DMS153 (cell line): ENCODE results near the gene PSENEN.
"Not testable (repeated sequence)": the region's sequence is repeated elsewhere in the genome, so short reads cannot be mapped to it uniquely, and the experiment has no call there.

Source experiments
- DNase-seq: peaks from one replicate; lab custom pipeline; 2025; lab: John Stamatoyannopoulos, UW

Gene PSENEN

GRCh38 chr19:35751839-35752745 lies 6.6 kb downstream of the PSENEN start:
- no peak for DNase-seq

GRCh38 chr19:35752746-35753350 lies 7.4 kb downstream of the PSENEN start:
- DNase-seq: no peak

- no peak for DNase-seq
Observed at GRCh38 chr19:35753634-35754369, 8.4 kb downstream of the PSENEN start.

- DNase-seq: no peak
Observed at GRCh38 chr19:35754370-35755130, 9.1 kb downstream of the PSENEN start.

- no peak for DNase-seq
Observed at GRCh38 chr19:35755131-35755549, 9.7 kb downstream of the PSENEN start.

- no peak for DNase-seq
Observed at GRCh38 chr19:35755550-35756376, 10.3 kb downstream of the PSENEN start.

GRCh38 chr19:35756377-35757230 lies 11.2 kb downstream of the PSENEN start, which contains the start of gene HSPB6:
HSPB6 (minus strand) TSS chr19:35757029; CDS start chr19:35757008, 21 bp downstream.
- DNase-seq: no peak

- no peak for DNase-seq
Observed at GRCh38 chr19:35757231-35757748, 11.8 kb downstream of the PSENEN start.

GRCh38 chr19:35757749-35758608 lies 12.5 kb downstream of the PSENEN start, which contains the start of gene PROSER3:
PROSER3 (plus strand) TSS chr19:35758176; CDS start chr19:35758216, 40 bp downstream.
- DNase-seq: peak; percentile 99

GRCh38 chr19:35759697-35760096 lies 14.2 kb downstream of the PSENEN start:
- no peak for DNase-seq

GRCh38 chr19:35760711-35761349 lies 15.4 kb downstream of the PSENEN start:
- no peak for DNase-seq

GRCh38 chr19:35764432-35765315 lies 19.2 kb downstream of the PSENEN start:
- no peak for DNase-seq

- DNase-seq: no peak
Observed at GRCh38 chr19:35766571-35767104, 21.2 kb downstream of the PSENEN start.

- DNase-seq: no peak
Observed at GRCh38 chr19:35767288-35768081, 22.0 kb downstream of the PSENEN start.

- no peak for DNase-seq
Observed at GRCh38 chr19:35768082-35768421, 22.6 kb downstream of the PSENEN start.

- not testable (repeated sequence) for DNase-seq
Observed at GRCh38 chr19:35772362-35772761, 26.9 kb downstream of the PSENEN start.
